DND-41 (cell line): ENCODE results near the gene NAB2.

Experiments used
- ATAC-seq: fragments of 200-7000 bp; cut with Tn5 transposase; 3 replicates; pipeline ENCODE4 v1.9.1; 2021; ENCODE audit warnings: low read depth; ENCODE audit not compliant: insufficient read depth
- DNase-seq: peaks from one replicate; pipeline ENCODE4 v3.0.0-alpha.2; 2020
- H2AFZ ChIP-seq: 2 replicates; pipeline ENCODE4 v1.6.0; 2012; ENCODE audit warnings: low read depth, low read length
- H3K27ac ChIP-seq: 2 replicates; pipeline ENCODE4 v1.5.1; 2012; ENCODE audit warnings: low read length, inconsistent platforms
- H3K27me3 ChIP-seq: fragments of 200-600 bp; sonication (generic); 2 replicates; pipeline ENCODE4 v1.6.0; 2012; ENCODE audit warnings: low read length, mild to moderate bottlenecking, inconsistent platforms; ENCODE audit not compliant: insufficient read depth, poor library complexity
- H3K36me3 ChIP-seq: 2 replicates; pipeline ENCODE4 v1.5.1; 2012; ENCODE audit warnings: low read length, inconsistent platforms; ENCODE audit not compliant: insufficient read depth
- H3K4me1 ChIP-seq: 2 replicates; pipeline ENCODE4 v1.5.1; 2012; ENCODE audit warnings: mild to moderate bottlenecking, low read length; ENCODE audit not compliant: insufficient read depth
- H3K4me2 ChIP-seq: 2 replicates; pipeline ENCODE4 v1.6.0; 2012; ENCODE audit warnings: mild to moderate bottlenecking, moderate library complexity, low read length, inconsistent platforms; ENCODE audit not compliant: insufficient read depth
- H3K4me3 ChIP-seq, 2 experiments: fragments of 200-600 bp in 1 of 2; shearing (Covaris generic) in 1 of 2; 2 replicates each; pipeline ENCODE4 v1.5.1; 2012 to 2016; ENCODE audit warnings: inconsistent platforms in 2 of 2, low read length in 2 of 2, mild to moderate bottlenecking in 2 of 2, low read depth in 1 of 2, moderate library complexity in 1 of 2
- H3K79me2 ChIP-seq: 2 replicates; pipeline ENCODE4 v1.6.0; 2012; ENCODE audit warnings: low read length, inconsistent platforms; ENCODE audit not compliant: insufficient read depth
- H3K9ac ChIP-seq: 2 replicates; pipeline ENCODE4 v1.6.0; 2012; ENCODE audit warnings: low read depth, mild to moderate bottlenecking, inconsistent platforms, low read length, moderate library complexity
- H3K9me3 ChIP-seq: 2 replicates; pipeline ENCODE4 v1.5.1; 2012; ENCODE audit warnings: low read length, moderate library complexity, mild to moderate bottlenecking, inconsistent platforms; ENCODE audit not compliant: insufficient read depth, severe bottlenecking
- H4K20me1 ChIP-seq: 2 replicates; pipeline ENCODE4 v1.6.0; 2012; ENCODE audit warnings: low read length; ENCODE audit not compliant: insufficient read depth
- EZH2 ChIP-seq: IDR thresholded peaks from 3 replicates; pipeline ENCODE4 v1.6.1; 2012; ENCODE audit warnings: borderline replicate concordance, low read depth, mild to moderate bottlenecking, moderate library complexity, low read length, inconsistent platforms; ENCODE audit not compliant: severe bottlenecking
- TF ChIP-seq, protein P1 (sequence below): IDR thresholded peaks from 2 replicates; pipeline ENCODE4 v1.5.1; 2012; ENCODE audit warnings: borderline replicate concordance, low read length, moderate library complexity, mild to moderate bottlenecking; ENCODE audit not compliant: poor library complexity, severe bottlenecking; ENCODE audit errors: extremely low read depth

Gene NAB2

DNA sequence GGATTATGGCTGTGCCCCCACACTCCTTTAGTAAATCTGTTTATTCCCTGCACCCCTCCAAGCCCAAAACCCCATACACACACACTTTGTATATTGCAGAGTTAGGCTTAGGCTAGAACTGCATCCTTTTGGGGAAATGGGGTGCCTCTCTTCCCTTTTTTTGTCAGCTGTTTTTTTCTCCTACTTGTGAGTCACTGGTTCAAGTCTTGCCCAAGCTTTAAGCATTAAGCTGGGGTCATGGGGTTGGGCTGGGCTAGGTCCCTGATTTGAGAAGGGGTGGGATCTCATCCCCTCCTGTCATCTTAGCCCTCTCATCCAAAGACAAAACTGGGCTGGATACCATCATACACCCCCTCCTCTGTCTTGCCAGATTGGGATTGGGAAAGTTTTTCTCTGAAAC lies 41.0 kb downstream of the NAB2 start:
- Histone ChIP-seq H3K4me1 (peaks cover 16% of the 10 kb centered on the region), H2AFZ (no peak overlapping the region), H3K27ac (no peak overlapping the region), H3K36me3 (no peaks in the 10 kb centered on the region), H4K20me1 (no peaks in the 10 kb centered on the region), H3K79me2 (no peaks in the 10 kb centered on the region), H3K4me3 (no peak overlapping the region), H3K9ac (no peak overlapping the region), H3K9me3 (no peaks in the 10 kb centered on the region), H3K27me3 (peaks cover 39% of the 10 kb centered on the region), H3K4me2 (no peak overlapping the region)
- no peak for ATAC-seq
- DNase-seq = no peak
- TF ChIP-seq EZH2 = no peak
- TF ChIP-seq, protein P1, sequence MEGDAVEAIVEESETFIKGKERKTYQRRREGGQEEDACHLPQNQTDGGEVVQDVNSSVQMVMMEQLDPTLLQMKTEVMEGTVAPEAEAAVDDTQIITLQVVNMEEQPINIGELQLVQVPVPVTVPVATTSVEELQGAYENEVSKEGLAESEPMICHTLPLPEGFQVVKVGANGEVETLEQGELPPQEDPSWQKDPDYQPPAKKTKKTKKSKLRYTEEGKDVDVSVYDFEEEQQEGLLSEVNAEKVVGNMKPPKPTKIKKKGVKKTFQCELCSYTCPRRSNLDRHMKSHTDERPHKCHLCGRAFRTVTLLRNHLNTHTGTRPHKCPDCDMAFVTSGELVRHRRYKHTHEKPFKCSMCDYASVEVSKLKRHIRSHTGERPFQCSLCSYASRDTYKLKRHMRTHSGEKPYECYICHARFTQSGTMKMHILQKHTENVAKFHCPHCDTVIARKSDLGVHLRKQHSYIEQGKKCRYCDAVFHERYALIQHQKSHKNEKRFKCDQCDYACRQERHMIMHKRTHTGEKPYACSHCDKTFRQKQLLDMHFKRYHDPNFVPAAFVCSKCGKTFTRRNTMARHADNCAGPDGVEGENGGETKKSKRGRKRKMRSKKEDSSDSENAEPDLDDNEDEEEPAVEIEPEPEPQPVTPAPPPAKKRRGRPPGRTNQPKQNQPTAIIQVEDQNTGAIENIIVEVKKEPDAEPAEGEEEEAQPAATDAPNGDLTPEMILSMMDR = no peak

DNA sequence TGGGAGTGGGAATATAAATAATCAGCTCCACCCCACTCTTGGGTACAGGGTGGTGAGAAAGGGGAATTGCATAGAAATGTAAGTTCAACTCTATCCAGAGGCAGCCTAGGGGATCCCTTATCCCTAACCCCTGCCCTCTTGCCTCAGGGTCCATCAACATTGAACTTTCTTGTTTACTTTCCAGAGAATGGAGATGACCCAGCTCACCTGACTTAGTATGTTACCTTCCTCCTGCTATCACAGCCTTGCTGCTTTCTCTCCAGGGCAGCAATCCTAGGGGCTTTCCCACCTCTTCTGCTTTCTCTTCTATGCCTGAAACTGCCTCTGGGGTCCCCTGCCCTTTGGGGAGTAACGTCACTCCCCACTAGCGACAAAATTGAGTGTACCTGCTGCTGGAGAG lies 42.0 kb downstream of the NAB2 start:
- Histone ChIP-seq H3K4me3 (no peak overlapping the region), H3K79me2 (no peaks in the 10 kb centered on the region), H3K27me3 (peaks cover 39% of the 10 kb centered on the region), H3K27ac (no peak overlapping the region), H4K20me1 (no peaks in the 10 kb centered on the region), H3K36me3 (no peaks in the 10 kb centered on the region), H3K9me3 (no peaks in the 10 kb centered on the region), H2AFZ (no peak overlapping the region), H3K4me1 (peaks cover 16% of the 10 kb centered on the region), H3K4me2 (no peak overlapping the region), H3K9ac (no peak overlapping the region)
- DNase-seq = no peak
- TF ChIP-seq EZH2 = no peak
- TF ChIP-seq, protein P1 = no peak
- no peak for ATAC-seq

DNA sequence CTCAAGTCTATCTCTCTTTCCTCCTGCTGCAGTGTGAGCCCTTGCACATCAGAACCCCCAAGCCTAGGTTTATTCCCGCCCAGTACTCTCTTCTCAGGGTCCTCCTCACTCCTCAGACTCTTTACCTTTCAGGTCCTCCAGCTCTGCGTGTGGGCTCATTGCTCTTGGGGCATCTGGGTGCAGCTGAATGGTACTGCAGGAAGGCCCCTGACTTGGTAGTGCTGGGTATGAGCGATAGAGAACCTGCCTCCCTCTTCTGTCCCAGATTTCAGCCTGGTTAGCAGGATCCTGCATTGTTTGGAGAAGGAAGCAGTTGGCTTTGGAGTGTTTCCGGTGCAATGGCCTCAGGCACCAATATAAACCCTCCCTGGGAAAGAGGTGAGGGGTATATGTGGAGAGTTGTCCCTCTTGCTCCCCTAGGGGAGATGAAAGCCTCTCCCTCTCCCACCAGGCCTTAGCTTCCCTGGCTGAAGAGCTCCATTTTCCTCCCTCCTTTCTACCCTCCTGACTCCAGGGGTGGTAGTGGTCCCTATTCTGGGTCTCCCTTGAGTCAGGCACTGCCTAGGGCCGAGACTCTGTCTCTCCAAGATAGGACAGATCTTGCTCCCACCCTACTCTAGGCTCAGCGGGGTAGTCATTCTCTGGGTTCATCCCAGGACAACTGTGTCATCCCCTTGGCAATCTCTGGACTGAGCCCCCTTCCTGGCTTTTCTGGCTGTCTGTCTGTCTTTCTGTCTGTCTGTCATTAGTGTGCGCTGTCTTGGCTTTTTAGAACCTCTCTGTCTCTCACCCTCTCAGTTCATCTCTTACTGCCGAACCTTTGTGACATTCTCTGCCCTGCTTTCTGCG lies 43.2 kb downstream of the NAB2 start:
- H3K9me3 ChIP-seq = no peaks in the 10 kb centered on the region
- H3K79me2 ChIP-seq = no peaks in the 10 kb centered on the region
- DNase-seq (no peak), ATAC-seq (no peak)
- H3K36me3 ChIP-seq = no peaks in the 10 kb centered on the region
- no peak overlapping the region for H3K9ac ChIP-seq
- H3K4me2 ChIP-seq = no peak overlapping the region
- H2AFZ ChIP-seq = no peak overlapping the region
- no peak overlapping the region for H3K27ac ChIP-seq
- H4K20me1 ChIP-seq = no peaks in the 10 kb centered on the region
- H3K4me3 ChIP-seq = no peak overlapping the region
- H3K4me1 ChIP-seq = peaks cover 16% of the 10 kb centered on the region
- no peak for TF ChIP-seq EZH2
- TF ChIP-seq, protein P1 = no peak
- peaks cover 31% of the 10 kb centered on the region for H3K27me3 ChIP-seq
